RPMI7951 (cell line): ENCODE results near the gene SLX9. TPM values are rescaled to one million over a fixed set of nuclear protein-coding genes. Genes with fewer than 3 reads are reported as not detected.
"Not testable (repeated sequence)": the region's sequence is repeated elsewhere in the genome, so short reads cannot be mapped to it uniquely, and the experiment has no call there.

Source experiments
- DNase-seq: peaks from one replicate; pipeline ENCODE4 v3.0.0-alpha.2; 2012; ENCODE audit warnings: low read depth
- total RNA-seq: library from RNA; depleted of rRNA; stranded (reverse); fragments of >200 nt; shearing (Covaris generic); gene quantifications from 2 replicates; pipeline ENCODE4 v1.2.3, GENCODE V29; 2014

SLX9 gene
- total RNA-seq, 1 experiment from 2014 or later, result 9.0 TPM

GRCh38 chr21:44976556-44977393, 36.9 kb downstream of the SLX9 start:
- DNase-seq, result not testable (repeated sequence)

GRCh38 chr21:44977616-44978340, 37.9 kb downstream of the SLX9 start:
- DNase-seq, result no peak

- DNase-seq, result no peak
Observed at GRCh38 chr21:44979687-44980561, 40.1 kb downstream of the SLX9 start.

- DNase-seq, result no peak
Observed at GRCh38 chr21:44980562-44981489, 41.0 kb downstream of the SLX9 start.

GRCh38 chr21:44982558-44983250, 42.9 kb downstream of the SLX9 start:
- DNase-seq, result no peak

GRCh38 chr21:44983421-44984206, 43.8 kb downstream of the SLX9 start:
- no peak for DNase-seq

- no peak for DNase-seq
Observed at GRCh38 chr21:44984428-44984791, 44.6 kb downstream of the SLX9 start.

GRCh38 chr21:44984792-44985440, 45.1 kb downstream of the SLX9 start:
- no peak for DNase-seq

- no peak for DNase-seq
Observed at GRCh38 chr21:44985441-44986401, 45.9 kb downstream of the SLX9 start.

GRCh38 chr21:44986471-44987291, 46.9 kb downstream of the SLX9 start:
- no peak for DNase-seq

GRCh38 chr21:44987301-44987885, 47.6 kb downstream of the SLX9 start:
- no peak for DNase-seq

- DNase-seq, result no peak
Observed at GRCh38 chr21:44987886-44988606, 48.2 kb downstream of the SLX9 start.

- no peak for DNase-seq
Observed at GRCh38 chr21:44988607-44989536, 49.0 kb downstream of the SLX9 start.

GRCh38 chr21:44989537-44989886, 49.7 kb downstream of the SLX9 start:
- DNase-seq, result no peak
